T1000 (cell line): ENCODE results near the gene TCOF1.

Source experiments
- DNase-seq: peaks from one replicate; lab custom pipeline; 2025; ENCODE audit warnings: mixed read lengths; lab: John Stamatoyannopoulos, UW

Gene TCOF1

DNA sequence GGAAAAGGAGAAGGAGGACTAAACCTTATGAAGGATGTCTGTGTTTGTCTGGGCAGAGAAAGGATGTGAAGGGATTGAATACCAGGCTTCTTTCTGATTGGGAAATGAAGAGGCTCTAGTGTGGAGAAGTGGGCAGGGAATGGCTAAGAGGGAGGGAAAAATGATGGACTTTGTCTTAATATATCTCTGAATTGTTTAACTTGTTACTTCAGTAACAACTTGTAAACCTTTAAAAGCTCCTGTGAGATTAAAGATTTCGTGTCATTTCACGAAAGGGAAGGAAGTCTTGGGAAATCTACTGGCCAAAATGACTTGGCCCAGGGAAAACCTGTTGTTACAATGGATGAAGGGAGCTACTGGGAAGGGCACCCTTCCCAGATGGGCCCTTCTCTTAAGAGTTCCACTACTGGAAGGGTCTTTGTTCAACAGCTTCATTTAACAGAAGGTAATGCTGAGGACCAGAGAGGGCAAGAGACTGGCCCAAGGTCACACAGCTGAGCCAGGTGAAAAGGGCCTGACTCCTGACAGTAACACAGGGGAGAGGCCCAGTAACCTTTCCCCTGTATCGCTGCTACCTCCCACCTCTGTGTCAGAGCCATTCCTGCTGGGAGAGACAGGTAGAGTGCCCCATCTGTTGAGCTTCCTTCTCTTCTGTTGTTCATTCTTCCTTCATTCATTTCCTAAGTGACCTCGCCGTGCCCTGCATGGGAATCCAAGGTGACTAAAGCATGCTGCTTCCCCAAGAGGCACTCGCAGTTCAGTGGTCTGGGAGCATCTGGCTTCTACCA is 5.1 kb upstream of the TCOF1 start:
- no peak for DNase-seq

- no peak for DNase-seq
Observed at GRCh38 chr5:150353032-150353675, 4.3 kb upstream of the TCOF1 start.

GRCh38 chr5:150355791-150356190 is 1.7 kb upstream of the TCOF1 start:
- no peak for DNase-seq

DNA sequence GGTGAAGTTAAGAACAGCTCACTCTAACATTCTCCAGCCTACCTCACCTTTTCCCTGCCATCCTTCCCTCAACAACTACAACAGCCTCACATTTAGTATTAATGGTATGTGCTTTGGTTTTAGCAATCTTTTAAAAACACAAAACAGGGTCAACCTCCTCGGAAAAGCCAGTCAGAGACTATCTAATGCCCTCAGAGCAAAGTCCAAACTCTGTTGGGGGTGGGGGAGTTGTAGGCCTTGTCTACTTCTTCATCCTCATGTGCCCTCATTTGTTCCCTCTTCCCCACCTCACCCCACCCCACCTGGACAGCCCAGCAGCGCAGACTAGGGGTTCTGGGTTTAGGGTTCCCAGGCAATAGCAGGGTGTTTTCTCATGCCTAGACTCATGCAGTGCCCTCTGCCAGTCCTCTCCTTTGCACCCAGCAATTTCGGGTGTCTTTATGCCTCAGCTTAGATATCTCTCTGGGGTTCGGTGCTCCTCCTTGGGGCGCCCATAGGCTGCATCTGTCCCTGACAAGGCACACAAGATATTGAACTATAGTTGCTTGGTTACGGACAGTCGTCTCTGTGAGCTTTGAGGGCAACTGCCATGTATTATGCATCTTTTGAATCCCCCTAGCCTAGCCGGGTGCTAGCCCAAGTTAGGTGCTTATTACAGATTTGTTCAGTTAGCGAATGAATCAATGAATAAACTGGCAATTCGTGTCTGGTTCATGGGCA is 762 bp upstream of the TCOF1 start:
- no peak for DNase-seq

DNA sequence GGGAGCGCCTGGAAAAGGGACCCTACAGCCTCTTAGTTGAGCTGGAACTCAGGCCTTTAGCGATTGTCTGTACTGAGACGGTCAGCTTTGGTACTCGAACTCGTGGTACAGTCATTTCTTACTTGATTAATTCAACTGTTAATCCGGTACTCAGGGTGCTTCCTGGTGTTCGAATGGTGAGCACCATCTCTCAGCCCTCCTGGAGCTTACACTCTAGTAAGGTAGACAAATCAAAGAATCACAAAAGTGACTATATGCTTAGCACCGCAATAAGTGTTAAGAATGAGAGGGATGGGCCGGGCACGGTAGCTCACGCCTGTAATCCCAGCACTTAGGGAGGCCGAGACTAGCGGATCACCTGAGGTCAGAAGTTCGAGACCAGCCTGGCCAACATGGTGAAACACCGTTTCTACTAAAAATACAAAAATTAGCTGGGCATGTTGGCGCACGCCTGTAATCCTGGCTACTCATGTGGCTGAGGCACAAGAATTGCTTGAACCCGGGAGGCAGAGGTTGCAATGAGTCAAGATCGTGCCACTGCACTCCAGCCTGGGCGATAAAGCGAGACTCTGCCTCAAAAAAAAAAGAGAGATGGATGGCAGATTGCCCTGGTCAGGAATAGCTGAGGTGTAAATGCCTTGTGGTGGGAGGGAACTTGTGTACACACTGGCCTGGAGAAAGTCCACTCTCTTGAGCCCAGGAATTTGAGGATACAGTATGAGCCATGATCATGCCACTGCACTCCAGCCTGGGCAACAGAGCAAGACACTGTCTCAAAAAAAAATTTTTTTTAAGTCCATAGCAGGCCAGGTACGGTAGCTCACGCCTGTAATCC is 981 bp downstream of the TCOF1 start:
- DNase-seq, result no peak

GRCh38 chr5:150361301-150361700 is 3.8 kb downstream of the TCOF1 start:
- DNase-seq, result no peak

DNA sequence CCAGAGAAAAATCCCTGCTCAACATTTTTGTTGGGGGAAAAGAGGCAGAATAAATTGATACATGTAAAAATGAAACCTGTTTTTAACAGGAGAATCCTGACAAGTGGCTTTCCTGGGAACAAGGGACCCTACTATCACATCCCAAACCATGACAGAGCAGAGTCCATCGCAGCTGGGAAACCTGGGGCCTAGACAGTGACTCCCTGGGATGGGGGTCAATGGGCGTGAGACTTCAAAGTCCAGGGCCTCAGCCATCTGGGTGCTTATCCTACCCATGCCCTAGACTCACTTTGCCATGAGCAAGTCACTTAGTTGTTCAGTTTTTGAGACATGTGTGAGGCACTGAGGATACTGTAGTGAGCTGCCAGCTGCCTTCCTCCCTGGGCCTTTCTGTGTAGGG is 5.7 kb downstream of the TCOF1 start:
- DNase-seq, result no peak

DNA sequence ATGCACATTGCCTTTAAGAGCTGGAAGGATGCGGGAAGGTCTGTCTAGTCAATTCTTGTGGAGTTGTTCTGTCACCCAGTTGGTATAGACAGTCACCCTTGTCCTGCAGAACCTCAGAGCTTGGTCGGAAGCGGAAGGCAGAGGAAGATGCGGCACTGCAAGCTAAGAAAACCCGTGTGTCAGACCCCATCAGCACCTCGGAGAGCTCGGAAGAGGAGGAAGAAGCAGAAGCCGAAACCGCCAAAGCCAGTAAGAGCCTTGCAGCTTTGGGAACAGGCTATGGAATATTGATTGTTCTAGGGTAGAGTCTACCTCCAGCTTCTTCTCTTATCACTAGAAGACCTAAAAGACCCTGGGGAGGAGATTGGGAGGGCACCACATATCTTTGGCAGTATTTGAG is 6.5 kb downstream of the TCOF1 start:
- DNase-seq, result no peak

GRCh38 chr5:150368526-150368925 is 11.0 kb downstream of the TCOF1 start:
- no peak for DNase-seq

DNA sequence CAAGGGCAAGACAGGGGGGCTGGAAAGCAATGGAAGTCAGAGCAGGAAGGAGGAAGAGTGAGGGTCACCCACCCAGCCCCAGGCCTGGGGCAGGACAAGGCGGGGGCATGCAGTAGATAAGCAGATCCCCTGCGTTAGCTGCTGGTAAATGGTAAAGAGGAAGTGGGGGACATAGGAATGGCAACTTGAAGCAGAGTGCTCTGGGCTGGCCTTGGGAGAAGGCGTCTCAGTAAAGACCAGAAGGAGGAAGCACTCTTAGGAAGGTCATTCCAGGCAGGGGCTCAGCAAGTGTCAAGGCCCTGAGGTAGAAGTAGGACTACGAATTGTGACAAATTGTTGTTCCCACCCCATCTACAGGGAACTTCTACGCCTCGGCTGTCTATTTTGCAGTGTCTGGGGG is 15.1 kb downstream of the TCOF1 start:
- DNase-seq, result no peak

DNA sequence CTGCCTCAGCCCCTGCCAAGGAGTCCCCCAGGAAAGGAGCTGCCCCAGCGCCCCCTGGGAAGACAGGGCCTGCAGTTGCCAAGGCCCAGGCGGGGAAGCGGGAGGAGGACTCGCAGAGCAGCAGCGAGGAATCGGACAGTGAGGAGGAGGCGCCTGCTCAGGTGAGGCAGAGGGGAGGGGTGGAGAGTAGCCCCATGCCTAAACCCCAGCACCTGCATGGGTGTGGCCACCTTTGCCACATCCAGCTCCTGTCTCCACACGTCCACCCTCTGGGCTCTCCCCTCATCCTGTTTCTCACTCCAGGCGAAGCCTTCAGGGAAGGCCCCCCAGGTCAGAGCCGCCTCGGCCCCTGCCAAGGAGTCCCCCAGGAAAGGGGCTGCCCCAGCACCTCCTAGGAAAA is 17.2 kb downstream of the TCOF1 start:
- no peak for DNase-seq

DNA sequence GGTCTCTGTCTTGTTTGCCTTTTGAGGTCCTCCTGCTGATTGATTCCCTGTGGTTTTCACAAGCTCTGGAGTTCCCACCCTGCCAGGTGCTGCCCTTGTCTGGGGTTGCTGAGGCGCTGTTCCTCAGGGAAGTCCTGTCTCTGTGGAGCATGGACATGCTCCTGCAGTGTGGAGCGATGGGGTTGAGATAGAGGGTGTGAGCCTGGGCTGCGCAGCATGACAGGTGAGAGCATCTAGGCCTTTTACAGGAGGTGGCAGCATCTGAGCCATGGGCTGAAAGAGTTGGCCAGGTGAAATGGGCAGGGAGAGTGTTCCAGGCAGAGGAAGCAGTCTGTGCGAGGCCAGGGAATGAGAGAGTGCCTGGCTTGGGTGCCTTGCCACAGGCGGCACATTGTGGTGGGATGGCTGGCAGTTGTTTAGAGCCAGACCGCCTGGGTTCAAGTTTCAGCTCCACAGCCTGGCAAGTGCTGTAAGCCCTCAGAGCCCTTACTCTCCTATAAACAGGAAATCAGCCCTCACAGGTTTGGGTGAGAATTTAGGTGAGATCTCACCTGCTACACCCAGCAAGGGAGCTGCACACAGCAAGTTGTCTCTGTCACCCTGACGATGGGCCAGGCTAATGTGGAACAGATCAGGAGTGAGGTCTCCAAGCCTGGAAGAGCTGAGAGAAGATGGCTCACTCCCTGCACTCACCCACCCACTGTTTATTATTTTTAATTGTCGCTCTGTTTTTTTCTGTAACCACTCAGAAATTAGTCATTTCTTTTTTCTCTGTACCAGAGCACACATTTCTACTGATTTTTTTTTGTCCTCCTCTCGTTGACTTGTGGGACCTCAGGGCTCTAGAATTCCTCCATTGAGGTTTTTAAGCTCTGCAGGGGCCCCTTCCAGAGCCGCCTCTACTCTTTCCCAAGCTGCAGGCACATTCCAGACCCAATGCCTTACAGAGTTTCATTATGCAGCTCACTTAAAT is 19.6 kb downstream of the TCOF1 start:
- no peak for DNase-seq

DNA sequence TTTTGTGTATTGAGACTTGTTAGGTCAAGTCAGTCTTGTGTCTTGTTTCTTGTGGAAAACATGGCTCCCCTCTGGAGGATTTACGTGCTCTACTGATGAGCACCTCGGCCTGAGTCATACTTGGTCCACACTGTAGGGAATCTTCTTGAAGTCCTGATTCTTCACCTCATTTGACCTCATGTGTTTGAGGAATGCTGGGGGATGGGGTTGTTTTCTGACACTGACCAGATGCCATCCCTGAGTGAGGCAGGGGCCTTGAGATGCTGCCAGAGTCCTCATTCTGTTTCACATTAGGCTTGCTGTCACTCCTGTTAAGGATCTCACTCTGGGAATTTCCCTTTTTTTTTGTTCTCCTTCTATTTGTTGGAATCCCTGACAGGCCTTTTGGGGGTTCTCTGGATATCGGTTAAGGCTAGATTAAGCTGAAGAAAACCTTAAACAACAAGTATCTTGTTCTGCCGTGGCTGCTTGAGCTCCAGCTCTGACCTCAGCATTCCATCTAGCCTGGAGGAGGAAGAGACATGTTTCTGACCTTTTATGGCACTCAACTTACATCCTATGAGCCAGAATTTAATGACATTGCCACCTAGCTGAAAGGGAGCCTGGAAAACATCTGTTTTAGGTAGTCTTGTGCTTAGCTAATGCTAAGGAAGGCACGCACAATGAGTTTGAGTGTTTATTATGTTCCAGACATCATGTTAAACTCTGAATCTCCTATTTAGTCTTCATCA is 20.6 kb downstream of the TCOF1 start:
- peak; percentile 24 for DNase-seq

GRCh38 chr5:150384701-150385100 is 27.2 kb downstream of the TCOF1 start:
- DNase-seq, result no peak

DNA sequence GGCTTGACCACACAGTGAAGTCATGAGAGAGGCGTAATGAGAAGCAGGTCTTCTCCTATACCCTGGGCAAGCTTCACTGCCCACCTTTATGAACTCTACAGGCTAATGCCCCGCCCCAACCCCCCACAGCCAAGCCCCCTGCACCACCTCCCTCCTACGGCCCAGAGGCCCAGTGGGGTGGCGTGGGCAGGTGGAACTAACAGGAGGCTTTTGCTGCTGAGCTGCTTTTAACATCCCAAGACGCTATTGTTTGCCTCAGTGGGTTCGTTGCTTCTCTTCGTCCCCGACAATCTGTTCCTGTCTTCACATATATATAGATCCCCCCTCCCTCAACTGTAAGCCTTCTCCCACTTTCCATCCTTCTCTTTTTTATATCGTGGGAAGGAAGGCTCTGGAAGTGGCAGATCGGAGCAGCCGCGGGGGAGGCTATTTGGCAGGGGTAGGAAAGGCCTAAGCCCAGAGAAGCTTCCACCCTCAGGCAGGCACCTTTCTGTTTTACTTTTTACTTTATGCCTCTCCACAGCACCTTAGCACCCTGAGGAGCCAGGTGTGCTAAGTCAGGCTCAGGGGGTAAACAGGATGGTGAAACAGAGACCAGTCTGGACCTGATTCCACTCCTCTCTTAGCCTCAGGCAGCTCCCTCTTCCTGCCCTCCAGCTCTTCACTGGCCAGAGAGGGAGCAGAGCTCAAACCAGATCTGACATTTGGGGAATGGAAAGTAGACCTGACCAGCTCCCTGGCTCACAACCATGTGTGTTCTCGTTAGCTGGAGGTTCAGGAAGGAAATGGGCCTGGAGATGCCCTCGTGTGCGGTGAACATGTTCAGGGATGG is 28.7 kb downstream of the TCOF1 start:
- no peak for DNase-seq

DNA sequence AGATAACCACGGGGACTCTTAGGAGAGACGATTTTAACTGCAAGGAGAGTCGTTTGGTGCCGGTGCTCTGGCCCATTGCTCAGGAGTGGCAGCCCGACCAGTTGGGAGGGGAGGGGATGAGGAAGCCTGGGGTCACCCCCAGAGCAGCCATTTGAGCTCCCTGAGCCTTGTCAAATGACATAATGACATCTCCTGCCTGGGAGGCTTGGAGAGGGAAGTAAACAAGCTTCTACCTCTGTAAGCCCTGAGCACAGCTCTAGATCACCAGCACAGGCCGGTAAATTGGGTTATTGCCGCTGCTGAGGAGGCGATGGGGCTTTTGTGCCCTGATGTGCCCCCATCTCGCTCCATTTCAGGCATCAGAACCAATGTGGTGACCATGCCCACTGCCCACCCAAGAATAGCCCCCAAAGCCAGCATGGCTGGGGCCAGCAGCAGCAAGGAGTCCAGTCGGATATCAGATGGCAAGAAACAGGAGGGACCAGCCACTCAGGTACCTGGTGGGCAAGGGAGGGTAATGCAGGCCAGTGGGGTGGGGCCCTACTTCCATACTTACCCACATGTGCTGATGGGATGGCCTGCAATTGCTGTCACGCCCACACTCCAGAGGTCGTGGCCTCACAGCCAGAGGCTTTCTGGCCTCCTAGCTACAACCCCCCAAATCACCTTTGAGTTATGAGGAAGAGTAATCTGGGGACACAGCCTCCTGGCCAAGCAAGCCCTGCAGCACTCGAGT is 32.2 kb downstream of the TCOF1 start:
- DNase-seq, result no peak

DNA sequence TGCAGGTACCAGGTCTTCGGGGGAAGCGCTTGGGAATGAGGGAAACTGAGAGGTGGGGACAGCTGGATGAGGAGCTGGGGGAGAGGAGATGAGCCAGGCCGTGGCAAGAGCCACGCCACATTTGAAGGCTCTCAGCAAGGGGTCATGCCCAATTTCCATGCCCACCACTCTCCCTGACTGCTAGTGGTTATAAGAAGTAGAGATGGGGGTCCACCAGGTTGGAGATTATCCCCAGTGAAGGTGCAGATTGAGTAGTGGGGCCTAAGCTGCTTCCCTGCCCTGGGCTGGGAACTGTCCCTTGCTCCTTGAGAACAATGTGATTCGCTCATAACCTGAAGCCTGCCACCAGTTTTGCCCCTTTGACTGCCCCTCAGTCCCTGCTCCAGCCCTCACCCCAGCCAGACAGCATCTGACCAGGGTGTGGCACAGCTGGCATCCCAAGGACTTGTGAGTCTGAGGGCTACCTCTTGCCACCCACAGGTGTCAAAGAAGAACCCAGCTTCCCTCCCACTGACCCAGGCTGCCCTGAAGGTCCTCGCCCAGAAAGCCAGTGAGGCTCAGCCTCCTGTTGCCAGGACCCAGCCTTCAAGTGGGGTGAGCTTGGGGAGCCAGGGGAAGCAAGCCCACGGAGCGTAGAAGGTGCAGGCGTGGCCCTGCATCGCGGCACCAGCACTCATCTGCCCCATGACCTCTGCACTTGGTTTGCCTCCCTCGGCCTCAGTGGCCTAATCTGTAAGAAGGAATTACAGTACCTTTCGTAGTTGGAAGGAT is 33.8 kb downstream of the TCOF1 start:
- no peak for DNase-seq

- DNase-seq, result no peak
Observed at GRCh38 chr5:150391986-150392385, 34.5 kb downstream of the TCOF1 start.
